K562 (cell line): ENCODE results near the gene KCNJ5. TPM values are rescaled to one million over a fixed set of nuclear protein-coding genes. Genes with fewer than 3 reads are reported as not detected.

Experiments used
- AFF1 ChIP-seq, 2 experiments: fragments of 450-650 bp; IDR thresholded peaks; 2 replicates each; pipeline ENCODE4 v1.6.1; 2018; ENCODE audit warnings: mild to moderate bottlenecking in 2 of 2, low read depth in 1 of 2; ENCODE audit not compliant: partially characterized antibody in 2 of 2
- HIVEP1 ChIP-seq: fragments of 250-450 bp; sonication (Bioruptor Pico); IDR thresholded peaks from 2 replicates; pipeline ENCODE4 v1.4.0; 2020; ENCODE audit warnings: mild to moderate bottlenecking
- TFAP4 ChIP-seq: sonication (generic); formaldehyde crosslinking; IDR thresholded peaks from 2 replicates; pipeline ENCODE4 v1.8.0; 2022; ENCODE audit warnings: missing genetic modification reagents, mild to moderate bottlenecking, moderate library complexity, borderline replicate concordance
- TRIM24 ChIP-seq, 2 experiments: fragments of 450-650 bp; IDR thresholded peaks; 2 replicates each; pipeline ENCODE4 v1.6.1; 2016
- ZBTB17 ChIP-seq: fragments of 450-650 bp; formaldehyde crosslinking; IDR thresholded peaks from 2 replicates; pipeline ENCODE4 v1.4.0; 2020; ENCODE audit warnings: mild to moderate bottlenecking
- polyA plus RNA-seq, 8 experiments: library from polyadenylated mRNA; depleted of rRNA in 4 of 8; stranded (reverse) in 5 of 8; unstranded in 3 of 8; fragments of >200 nt; fragmentation: Nextera tagmentation in 2 of 8; fragmentation: Illumina TruSeq in 1 of 8; extraction: Ambion mirVana in 2 of 8; extraction: Trizol in 1 of 8; gene quantifications; 2 replicates each; pipeline versions ENCODE4 v1.2.1 to v1.2.3, GENCODE V29; 2011 to 2014; ENCODE audit warnings: inconsistent platforms in 1 of 8, missing spikeins in 1 of 8
- total RNA-seq, 7 experiments: library from RNA; depleted of rRNA in 6 of 7; stranded (reverse); fragments of >200 nt in 6 of 7; fragmentation: Illumina TruSeq in 2 of 7; extraction: Trizol in 2 of 7; gene quantifications; 2 replicates each; pipeline versions ENCODE4 v1.2.1 to v1.2.3, GENCODE V29; 2011 to 2021; ENCODE audit warnings: low replicate concordance in 1 of 7

Gene KCNJ5
- total and polyA plus RNA-seq, 9 of the 15 experiments (the other 6 are each of a cell fraction or from before 2014, with no cell fraction given): 0.04 TPM; not detected in 8

DNA sequence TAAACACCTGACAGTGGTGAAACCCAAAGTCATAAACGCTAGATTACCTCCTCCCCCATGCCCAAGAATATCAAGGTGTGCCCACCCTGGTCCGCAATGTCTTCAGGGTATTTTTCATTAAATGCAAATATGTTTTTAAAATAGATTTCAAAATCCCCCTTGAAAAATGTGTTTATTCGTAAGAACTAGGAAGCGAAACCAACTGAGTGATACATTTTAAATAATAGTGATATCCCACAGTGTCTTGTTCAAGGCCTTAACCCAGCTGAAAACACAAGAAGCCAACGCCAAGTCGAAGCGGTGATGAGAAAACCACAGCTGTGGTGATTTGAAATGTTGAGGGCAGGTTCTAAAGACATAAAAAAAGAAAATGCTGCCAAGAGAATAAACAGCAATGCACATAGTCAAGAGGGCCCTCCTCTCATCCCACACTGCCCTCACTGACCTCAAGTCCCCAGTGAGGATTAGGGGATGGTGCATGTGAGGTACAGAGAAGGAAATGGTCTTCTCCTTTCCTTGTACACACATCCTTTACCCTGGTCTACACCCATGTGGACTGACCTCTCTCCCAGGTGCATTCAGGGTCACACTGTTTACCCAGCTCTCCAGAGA, 49.6 kb upstream of the KCNJ5 start (continued):
- TF ChIP-seq HIVEP1 (CRISPR knock-in tag) (no peak), TRIM24 (IDR thresholded peaks at IDR 0.05) (no peak), ZBTB17 (CRISPR knock-in tag) (no peak), TFAP4 (CRISPR knock-in tag) (no peak), AFF1 (IDR thresholded peaks at IDR 0.05; ENCODE audit: low read depth in 1 of 2, partially characterized antibody in 2 of 2) (no peak)
